HEK293 (cell line): ENCODE data around the gene RIPK3.
A peak's percentile ranks its signal among the peaks of the same experiment; 100 is the strongest.

Experiments
- CTCF ChIA-PET: fragments of 350-600 bp; formaldehyde crosslinking; extraction: SDS; loops from one replicate; lab custom pipeline; 2021; ENCODE audit warnings: antibody characterized with exemption; lab: Yijun Ruan, JAX
- POLR2A ChIA-PET: fragments of 300-600 bp; formaldehyde crosslinking; extraction: SDS; loops from one replicate; lab custom pipeline; 2020; ENCODE audit warnings: antibody characterized with exemption, inconsistent platforms; lab: Yijun Ruan, JAX
- H3K27ac ChIP-seq: fragments of 200-500 bp; sonication (Bioruptor generic); 2 replicates; pipeline ENCODE4 v1.5.1; 2014; ENCODE audit warnings: low read depth, low read length, control low read depth, inconsistent platforms; ENCODE audit errors: extremely low read depth
- H3K36me3 ChIP-seq, 2 experiments: fragments of 200-500 bp in 1 of 2; sonication (Bioruptor generic) in 1 of 2; 1 replicate in 1 of 2; 2 replicates in 1 of 2; pipeline ENCODE4 v1.5.1; 2014 to 2017; ENCODE audit warnings: inconsistent platforms in 2 of 2, low read length in 2 of 2; ENCODE audit not compliant: control insufficient read depth in 2 of 2, insufficient read depth in 1 of 2
- H3K4me1 ChIP-seq: fragments of 200-500 bp; sonication (Bioruptor generic); 2 replicates; pipeline ENCODE4 v1.5.1; 2014; ENCODE audit warnings: mild to moderate bottlenecking, low read length, inconsistent platforms; ENCODE audit not compliant: control insufficient read depth, insufficient read depth
- H3K4me3 ChIP-seq: 2 replicates; pipeline ENCODE4 v1.5.1; 2011; ENCODE audit warnings: low read depth, mild to moderate bottlenecking, control low read depth, low read length, moderate library complexity
- H3K9me3 ChIP-seq: fragments of 200-500 bp; sonication (Bioruptor generic); 2 replicates; pipeline ENCODE4 v1.5.1; 2014; ENCODE audit warnings: low read depth, low read length, inconsistent platforms; ENCODE audit not compliant: control insufficient read depth, insufficient read depth
- EGR2 ChIP-seq: fragments of 450-650 bp; formaldehyde crosslinking; IDR thresholded peaks from 2 replicates; pipeline ENCODE4 v1.5.1; 2016; ENCODE audit warnings: low read depth, missing biosample characterization, missing genetic modification characterization
- GLI2 ChIP-seq: fragments of 450-650 bp; formaldehyde crosslinking; IDR thresholded peaks from 2 replicates; pipeline ENCODE4; 2017; ENCODE audit warnings: missing biosample characterization, missing genetic modification characterization, low read depth, borderline replicate concordance
- ZFP37 ChIP-seq: fragments of 450-650 bp; formaldehyde crosslinking; IDR thresholded peaks from 2 replicates; pipeline ENCODE4 v1.5.1; 2016; ENCODE audit warnings: missing biosample characterization, missing genetic modification characterization
- ZIC2 ChIP-seq: fragments of 450-650 bp; formaldehyde crosslinking; IDR thresholded peaks from 2 replicates; pipeline ENCODE4 v1.5.1; 2016; ENCODE audit warnings: missing biosample characterization, missing genetic modification characterization
- ZNF514 ChIP-seq: fragments of 450-650 bp; formaldehyde crosslinking; IDR thresholded peaks from 2 replicates; pipeline ENCODE4 v1.5.1; 2016; ENCODE audit warnings: missing biosample characterization, missing genetic modification characterization
- ZNF530 ChIP-seq: fragments of 450-650 bp; formaldehyde crosslinking; IDR thresholded peaks from 2 replicates; pipeline ENCODE4 v1.5.1; 2016; ENCODE audit warnings: low read depth, missing biosample characterization, missing genetic modification characterization
- ZNF548 ChIP-seq: fragments of 450-650 bp; formaldehyde crosslinking; IDR thresholded peaks from 2 replicates; pipeline ENCODE4 v1.5.1; 2016; ENCODE audit warnings: missing biosample characterization, missing genetic modification characterization
- ZNF76 ChIP-seq: fragments of 450-650 bp; formaldehyde crosslinking; IDR thresholded peaks from 2 replicates; pipeline ENCODE4; 2016; ENCODE audit warnings: low read depth, missing biosample characterization, missing genetic modification characterization, borderline replicate concordance
- ZNF785 ChIP-seq: fragments of 450-650 bp; formaldehyde crosslinking; IDR thresholded peaks from 2 replicates; pipeline ENCODE4 v1.5.1; 2016; ENCODE audit warnings: missing biosample characterization, missing genetic modification characterization
- ZNF837 ChIP-seq: fragments of 450-650 bp; formaldehyde crosslinking; IDR thresholded peaks from 2 replicates; pipeline ENCODE4 v1.5.1; 2016; ENCODE audit warnings: missing biosample characterization, missing genetic modification characterization
- ZSCAN23 ChIP-seq: fragments of 450-650 bp; formaldehyde crosslinking; IDR thresholded peaks from 2 replicates; pipeline ENCODE4 v1.5.1; 2016; ENCODE audit warnings: missing biosample characterization, missing genetic modification characterization
- TF ChIP-seq, protein P1 (sequence below): fragments of 450-650 bp; formaldehyde crosslinking; IDR thresholded peaks from 2 replicates; pipeline ENCODE4 v1.5.1; 2016; ENCODE audit warnings: missing biosample characterization, missing genetic modification characterization
- TF ChIP-seq, protein P2 (sequence below): fragments of 450-650 bp; formaldehyde crosslinking; IDR thresholded peaks from 2 replicates; pipeline ENCODE4 v1.5.1; 2016; ENCODE audit warnings: missing biosample characterization, missing genetic modification characterization
- TF ChIP-seq, protein P3 (sequence below): fragments of 450-650 bp; formaldehyde crosslinking; IDR thresholded peaks from 2 replicates; pipeline ENCODE4 v1.5.0; 2017; ENCODE audit warnings: missing biosample characterization, missing genetic modification characterization, borderline replicate concordance

RIPK3 gene

DNA sequence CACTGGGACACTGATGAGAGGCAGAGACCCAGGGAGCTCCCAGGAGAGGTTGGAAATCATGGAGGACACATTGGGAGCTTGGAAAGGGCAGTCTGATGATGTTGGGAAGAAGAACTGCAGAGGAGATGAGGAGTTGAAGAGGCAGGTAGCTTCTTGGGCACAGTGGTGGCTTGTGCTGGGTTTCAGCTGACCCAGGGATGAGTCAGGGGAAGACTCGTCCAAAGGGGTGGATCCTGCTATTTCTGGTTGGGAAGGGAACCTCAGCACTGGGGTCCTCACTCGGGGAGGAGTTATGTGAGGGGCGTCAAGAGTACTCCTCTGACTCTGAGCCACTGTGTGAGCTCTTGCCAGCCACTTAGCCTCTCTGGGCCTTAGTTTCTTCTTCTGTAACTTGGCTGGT lies 16.4 kb downstream of the RIPK3 start:
- Histone ChIP-seq H3K9me3 (no peaks in the 10 kb centered on the region), H3K4me3 (no peak overlapping the region), H3K27ac (no peak overlapping the region)
- POLR2A ChIA-PET: interaction anchor here (1.8 kb wide), 1 partner anchor 113 kb away, joined by 4 read pairs; no protein-coding TSS in a partner anchor
- TF ChIP-seq ZSCAN23 (tag by site-specific recombination) (no peak), ZNF530 (no peak), ZNF548 (tag by site-specific recombination) (no peak), EGR2 (tag by site-specific recombination) (no peak), ZFP37 (no peak), GLI2 (tag by site-specific recombination) (no peak), ZNF76 (no peak), ZNF514 (no peak)
- TF ChIP-seq, protein P1, sequence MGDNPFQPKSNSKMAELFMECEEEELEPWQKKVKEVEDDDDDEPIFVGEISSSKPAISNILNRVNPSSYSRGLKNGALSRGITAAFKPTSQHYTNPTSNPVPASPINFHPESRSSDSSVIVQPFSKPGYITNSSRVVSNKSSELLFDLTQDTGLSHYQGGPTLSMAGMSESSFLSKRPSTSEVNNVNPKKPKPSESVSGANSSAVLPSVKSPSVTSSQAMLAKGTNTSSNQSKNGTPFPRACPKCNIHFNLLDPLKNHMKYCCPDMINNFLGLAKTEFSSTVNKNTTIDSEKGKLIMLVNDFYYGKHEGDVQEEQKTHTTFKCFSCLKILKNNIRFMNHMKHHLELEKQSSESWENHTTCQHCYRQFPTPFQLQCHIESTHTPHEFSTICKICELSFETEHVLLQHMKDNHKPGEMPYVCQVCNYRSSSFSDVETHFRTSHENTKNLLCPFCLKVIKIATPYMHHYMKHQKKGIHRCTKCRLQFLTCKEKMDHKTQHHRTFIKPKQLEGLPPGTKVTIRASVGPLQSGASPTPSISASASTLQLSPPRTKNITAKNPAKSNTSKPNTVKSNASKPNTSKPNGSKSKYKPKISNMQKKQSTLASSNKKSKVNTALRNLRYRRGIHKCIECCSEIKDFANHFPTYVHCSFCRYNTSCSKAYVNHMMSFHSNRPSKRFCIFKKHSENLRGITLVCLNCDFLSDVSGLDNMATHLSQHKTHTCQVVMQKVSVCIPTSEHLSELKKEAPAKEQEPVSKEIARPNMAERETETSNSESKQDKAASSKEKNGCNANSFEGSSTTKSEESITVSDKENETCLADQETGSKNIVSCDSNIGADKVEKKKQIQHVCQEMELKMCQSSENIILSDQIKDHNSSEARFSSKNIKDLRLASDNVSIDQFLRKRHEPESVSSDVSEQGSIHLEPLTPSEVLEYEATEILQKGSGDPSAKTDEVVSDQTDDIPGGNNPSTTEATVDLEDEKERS (tag by site-specific recombination): no peak
- TF ChIP-seq, protein P2, sequence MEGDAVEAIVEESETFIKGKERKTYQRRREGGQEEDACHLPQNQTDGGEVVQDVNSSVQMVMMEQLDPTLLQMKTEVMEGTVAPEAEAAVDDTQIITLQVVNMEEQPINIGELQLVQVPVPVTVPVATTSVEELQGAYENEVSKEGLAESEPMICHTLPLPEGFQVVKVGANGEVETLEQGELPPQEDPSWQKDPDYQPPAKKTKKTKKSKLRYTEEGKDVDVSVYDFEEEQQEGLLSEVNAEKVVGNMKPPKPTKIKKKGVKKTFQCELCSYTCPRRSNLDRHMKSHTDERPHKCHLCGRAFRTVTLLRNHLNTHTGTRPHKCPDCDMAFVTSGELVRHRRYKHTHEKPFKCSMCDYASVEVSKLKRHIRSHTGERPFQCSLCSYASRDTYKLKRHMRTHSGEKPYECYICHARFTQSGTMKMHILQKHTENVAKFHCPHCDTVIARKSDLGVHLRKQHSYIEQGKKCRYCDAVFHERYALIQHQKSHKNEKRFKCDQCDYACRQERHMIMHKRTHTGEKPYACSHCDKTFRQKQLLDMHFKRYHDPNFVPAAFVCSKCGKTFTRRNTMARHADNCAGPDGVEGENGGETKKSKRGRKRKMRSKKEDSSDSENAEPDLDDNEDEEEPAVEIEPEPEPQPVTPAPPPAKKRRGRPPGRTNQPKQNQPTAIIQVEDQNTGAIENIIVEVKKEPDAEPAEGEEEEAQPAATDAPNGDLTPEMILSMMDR (tag by site-specific recombination): no peak
- TF ChIP-seq, protein P3, sequence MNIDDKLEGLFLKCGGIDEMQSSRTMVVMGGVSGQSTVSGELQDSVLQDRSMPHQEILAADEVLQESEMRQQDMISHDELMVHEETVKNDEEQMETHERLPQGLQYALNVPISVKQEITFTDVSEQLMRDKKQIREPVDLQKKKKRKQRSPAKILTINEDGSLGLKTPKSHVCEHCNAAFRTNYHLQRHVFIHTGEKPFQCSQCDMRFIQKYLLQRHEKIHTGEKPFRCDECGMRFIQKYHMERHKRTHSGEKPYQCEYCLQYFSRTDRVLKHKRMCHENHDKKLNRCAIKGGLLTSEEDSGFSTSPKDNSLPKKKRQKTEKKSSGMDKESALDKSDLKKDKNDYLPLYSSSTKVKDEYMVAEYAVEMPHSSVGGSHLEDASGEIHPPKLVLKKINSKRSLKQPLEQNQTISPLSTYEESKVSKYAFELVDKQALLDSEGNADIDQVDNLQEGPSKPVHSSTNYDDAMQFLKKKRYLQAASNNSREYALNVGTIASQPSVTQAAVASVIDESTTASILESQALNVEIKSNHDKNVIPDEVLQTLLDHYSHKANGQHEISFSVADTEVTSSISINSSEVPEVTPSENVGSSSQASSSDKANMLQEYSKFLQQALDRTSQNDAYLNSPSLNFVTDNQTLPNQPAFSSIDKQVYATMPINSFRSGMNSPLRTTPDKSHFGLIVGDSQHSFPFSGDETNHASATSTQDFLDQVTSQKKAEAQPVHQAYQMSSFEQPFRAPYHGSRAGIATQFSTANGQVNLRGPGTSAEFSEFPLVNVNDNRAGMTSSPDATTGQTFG (tag by site-specific recombination): no peak
- TF ChIP-seq, all 188 proteins: peak for 0
- Histone ChIP-seq H3K36me3 (no peaks in the 10 kb centered on the region), H3K4me1 (no peaks in the 10 kb centered on the region)
- CTCF ChIA-PET: interaction anchor here (1.1 to 16.9 kb wide), 4 partner anchors 10 to 108 kb away, joined by 3 to 468 read pairs (median 32); partner anchors contain the start of genes CBLN3, CIDEB and KHNYN

DNA sequence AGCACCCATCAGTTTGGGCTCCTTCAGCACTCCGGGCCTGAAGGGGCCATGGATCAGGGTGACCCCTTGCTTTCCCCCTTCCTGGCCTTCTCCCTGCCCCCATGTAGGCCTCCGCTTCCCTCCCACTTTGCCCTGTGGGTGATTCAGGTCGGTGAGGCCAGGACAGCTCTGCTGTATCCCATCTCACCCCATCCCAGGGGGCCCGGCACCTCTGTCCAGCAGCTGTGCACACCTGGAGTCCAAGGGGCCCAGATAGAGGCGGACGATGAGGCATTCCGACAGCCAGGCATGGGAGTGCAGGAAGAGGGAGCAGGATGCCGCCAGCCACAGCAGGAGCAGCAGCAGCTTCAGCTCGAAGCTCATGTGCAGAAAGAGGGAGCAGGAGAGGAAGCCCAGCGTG lies 17.1 kb downstream of the RIPK3 start:
- H3K27ac ChIP-seq: no peak overlapping the region
- TF ChIP-seq ZNF785 (no peak), ZIC2 (tag by site-specific recombination) (peak; percentile 26; the same call in 1 of the 2 replicates), ZNF837 (tag by site-specific recombination) (no peak)
- POLR2A ChIA-PET: interaction anchor here (0.5 to 1.8 kb wide), 3 partner anchors 35 to 118 kb away, joined by 3 to 4 read pairs (median 3); no protein-coding TSS in a partner anchor
- no peaks in the 10 kb centered on the region for H3K36me3 ChIP-seq
- CTCF ChIA-PET: interaction anchor here (1.1 to 16.9 kb wide), 5 partner anchors 11 to 109 kb away, joined by 3 to 468 read pairs (median 26); partner anchors contain the start of genes CBLN3, CIDEB, KHNYN and LTB4R2
- no peak overlapping the region for H3K4me3 ChIP-seq
- H3K9me3 ChIP-seq: no peaks in the 10 kb centered on the region
- no peaks in the 10 kb centered on the region for H3K4me1 ChIP-seq
